Measurements from ENCODE around the gene PARD3B.

PARD3B gene

DNA sequence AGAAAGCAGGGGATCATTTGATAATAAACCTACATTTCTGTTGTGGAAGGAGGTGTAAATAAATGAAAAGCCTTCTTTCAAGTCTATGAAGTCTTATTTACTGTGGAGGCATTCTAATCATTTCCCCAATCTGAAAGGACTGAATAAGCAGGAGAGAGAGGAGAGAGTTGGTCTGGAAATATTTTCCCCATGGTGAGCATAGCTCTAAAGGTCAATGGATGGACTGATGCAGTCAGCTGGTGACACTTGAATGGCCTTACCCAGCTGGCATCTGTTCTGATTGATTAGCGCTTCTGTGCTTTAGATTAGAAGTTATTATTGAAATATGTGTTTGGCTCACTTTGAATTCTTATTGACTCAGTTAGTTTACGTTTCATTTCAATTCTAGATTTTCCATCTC lies 122.7 kb downstream of the PARD3B start:
- TF ChIP-seq SPI1 (IDR thresholded peaks at IDR 0.05; ENCODE audit: borderline replicate concordance, low read depth) = no peak
- TF ChIP-seq, protein P1, sequence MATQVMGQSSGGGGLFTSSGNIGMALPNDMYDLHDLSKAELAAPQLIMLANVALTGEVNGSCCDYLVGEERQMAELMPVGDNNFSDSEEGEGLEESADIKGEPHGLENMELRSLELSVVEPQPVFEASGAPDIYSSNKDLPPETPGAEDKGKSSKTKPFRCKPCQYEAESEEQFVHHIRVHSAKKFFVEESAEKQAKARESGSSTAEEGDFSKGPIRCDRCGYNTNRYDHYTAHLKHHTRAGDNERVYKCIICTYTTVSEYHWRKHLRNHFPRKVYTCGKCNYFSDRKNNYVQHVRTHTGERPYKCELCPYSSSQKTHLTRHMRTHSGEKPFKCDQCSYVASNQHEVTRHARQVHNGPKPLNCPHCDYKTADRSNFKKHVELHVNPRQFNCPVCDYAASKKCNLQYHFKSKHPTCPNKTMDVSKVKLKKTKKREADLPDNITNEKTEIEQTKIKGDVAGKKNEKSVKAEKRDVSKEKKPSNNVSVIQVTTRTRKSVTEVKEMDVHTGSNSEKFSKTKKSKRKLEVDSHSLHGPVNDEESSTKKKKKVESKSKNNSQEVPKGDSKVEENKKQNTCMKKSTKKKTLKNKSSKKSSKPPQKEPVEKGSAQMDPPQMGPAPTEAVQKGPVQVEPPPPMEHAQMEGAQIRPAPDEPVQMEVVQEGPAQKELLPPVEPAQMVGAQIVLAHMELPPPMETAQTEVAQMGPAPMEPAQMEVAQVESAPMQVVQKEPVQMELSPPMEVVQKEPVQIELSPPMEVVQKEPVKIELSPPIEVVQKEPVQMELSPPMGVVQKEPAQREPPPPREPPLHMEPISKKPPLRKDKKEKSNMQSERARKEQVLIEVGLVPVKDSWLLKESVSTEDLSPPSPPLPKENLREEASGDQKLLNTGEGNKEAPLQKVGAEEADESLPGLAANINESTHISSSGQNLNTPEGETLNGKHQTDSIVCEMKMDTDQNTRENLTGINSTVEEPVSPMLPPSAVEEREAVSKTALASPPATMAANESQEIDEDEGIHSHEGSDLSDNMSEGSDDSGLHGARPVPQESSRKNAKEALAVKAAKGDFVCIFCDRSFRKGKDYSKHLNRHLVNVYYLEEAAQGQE (IDR thresholded peaks at IDR 0.05; ENCODE audit: insufficient replicate concordance, low read depth) = no peak
- TF ChIP-seq POLR2AphosphoS5 (IDR thresholded peaks at IDR 0.05; ENCODE audit: low read depth) = no peak
- TF ChIP-seq, protein P2, sequence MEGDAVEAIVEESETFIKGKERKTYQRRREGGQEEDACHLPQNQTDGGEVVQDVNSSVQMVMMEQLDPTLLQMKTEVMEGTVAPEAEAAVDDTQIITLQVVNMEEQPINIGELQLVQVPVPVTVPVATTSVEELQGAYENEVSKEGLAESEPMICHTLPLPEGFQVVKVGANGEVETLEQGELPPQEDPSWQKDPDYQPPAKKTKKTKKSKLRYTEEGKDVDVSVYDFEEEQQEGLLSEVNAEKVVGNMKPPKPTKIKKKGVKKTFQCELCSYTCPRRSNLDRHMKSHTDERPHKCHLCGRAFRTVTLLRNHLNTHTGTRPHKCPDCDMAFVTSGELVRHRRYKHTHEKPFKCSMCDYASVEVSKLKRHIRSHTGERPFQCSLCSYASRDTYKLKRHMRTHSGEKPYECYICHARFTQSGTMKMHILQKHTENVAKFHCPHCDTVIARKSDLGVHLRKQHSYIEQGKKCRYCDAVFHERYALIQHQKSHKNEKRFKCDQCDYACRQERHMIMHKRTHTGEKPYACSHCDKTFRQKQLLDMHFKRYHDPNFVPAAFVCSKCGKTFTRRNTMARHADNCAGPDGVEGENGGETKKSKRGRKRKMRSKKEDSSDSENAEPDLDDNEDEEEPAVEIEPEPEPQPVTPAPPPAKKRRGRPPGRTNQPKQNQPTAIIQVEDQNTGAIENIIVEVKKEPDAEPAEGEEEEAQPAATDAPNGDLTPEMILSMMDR (IDR thresholded peaks at IDR 0.05; ENCODE audit: insufficient read depth, low read length) = no peak
- TF ChIP-seq GABPA (IDR thresholded peaks at IDR 0.05; ENCODE audit: low read depth) = no peak
- Histone ChIP-seq H3K27me3 (ENCODE audit: insufficient read depth, poor library complexity, severe bottlenecking) (no peaks in the 10 kb centered on the region), H3K4me3 (replicated peaks; ENCODE audit: insufficient read depth, low read length) (no peak overlapping the region), H3K27ac (replicated peaks) (no peak overlapping the region)
- DNase-seq (ENCODE audit: low read depth in 1 of 2, low spot score in 1 of 2) = no peak

DNA sequence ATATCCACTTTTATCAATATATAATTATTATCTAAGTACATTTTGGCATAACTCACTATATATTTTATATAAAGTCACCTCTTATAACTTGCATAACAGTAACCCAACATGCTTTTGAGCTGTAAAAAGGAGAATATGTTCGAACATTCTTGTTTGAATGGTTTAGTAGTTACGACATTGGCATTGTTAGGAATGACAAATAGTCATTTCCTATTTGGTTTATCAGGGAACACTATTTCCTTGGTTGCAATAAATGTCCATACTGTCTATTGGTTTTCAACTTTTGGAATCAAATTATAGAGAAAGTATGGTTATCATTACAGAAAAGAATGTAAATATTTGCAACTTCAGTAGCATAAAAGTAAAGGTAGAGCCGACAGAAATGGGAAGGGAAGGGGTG lies 124.1 kb downstream of the PARD3B start:
- Histone ChIP-seq H3K27ac (replicated peaks) (no peak overlapping the region), H3K4me3 (replicated peaks; ENCODE audit: insufficient read depth, low read length) (no peak overlapping the region), H3K27me3 (ENCODE audit: insufficient read depth, poor library complexity, severe bottlenecking) (no peaks in the 10 kb centered on the region)
- no peak for TF ChIP-seq POLR2AphosphoS5 (IDR thresholded peaks at IDR 0.05; ENCODE audit: low read depth)
- TF ChIP-seq, protein P1 (IDR thresholded peaks at IDR 0.05; ENCODE audit: insufficient replicate concordance, low read depth) = no peak
- TF ChIP-seq SPI1 (IDR thresholded peaks at IDR 0.05; ENCODE audit: borderline replicate concordance, low read depth) = no peak
- TF ChIP-seq GABPA (IDR thresholded peaks at IDR 0.05; ENCODE audit: low read depth) = no peak
- TF ChIP-seq, protein P2 (IDR thresholded peaks at IDR 0.05; ENCODE audit: insufficient read depth, low read length) = no peak
- DNase-seq (ENCODE audit: low read depth in 1 of 2, low spot score in 1 of 2) = no peak

DNA sequence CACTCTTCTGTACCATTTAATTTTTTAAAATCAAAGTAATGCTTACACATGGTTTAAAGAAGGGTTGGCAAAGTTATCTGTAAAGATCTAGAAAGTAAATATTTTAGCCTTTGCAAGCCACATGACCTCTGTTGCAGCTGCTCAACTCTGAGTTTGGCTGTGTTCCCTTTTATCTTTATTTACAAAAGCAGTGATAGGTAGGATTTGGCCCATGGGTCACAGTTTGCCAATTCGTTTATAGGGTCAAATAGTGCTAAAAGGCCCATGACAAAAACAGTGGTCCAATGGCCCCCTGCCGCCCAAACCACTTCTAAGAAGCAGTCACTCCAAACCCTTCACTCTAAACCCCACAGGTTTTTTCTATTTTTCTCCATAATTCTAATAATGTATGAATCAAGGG lies 124.8 kb downstream of the PARD3B start:
- Histone ChIP-seq H3K4me3 (replicated peaks; ENCODE audit: insufficient read depth, low read length) (no peak overlapping the region), H3K27ac (replicated peaks) (no peak overlapping the region), H3K27me3 (ENCODE audit: insufficient read depth, poor library complexity, severe bottlenecking) (no peaks in the 10 kb centered on the region)
- DNase-seq (ENCODE audit: low read depth in 1 of 2, low spot score in 1 of 2) = no peak
- TF ChIP-seq, protein P1 (IDR thresholded peaks at IDR 0.05; ENCODE audit: insufficient replicate concordance, low read depth) = no peak
- TF ChIP-seq POLR2AphosphoS5 (IDR thresholded peaks at IDR 0.05; ENCODE audit: low read depth) = no peak
- TF ChIP-seq SPI1 (IDR thresholded peaks at IDR 0.05; ENCODE audit: borderline replicate concordance, low read depth) = no peak
- TF ChIP-seq, protein P2 (IDR thresholded peaks at IDR 0.05; ENCODE audit: insufficient read depth, low read length) = no peak
- no peak for TF ChIP-seq GABPA (IDR thresholded peaks at IDR 0.05; ENCODE audit: low read depth)
